Uterus (tissue), 2 donors: ENCODE data around the gene CLK3.

ENCODE experiments used
- POLR2A ChIP-seq, 2 donors: fragments of 450-650 bp; IDR thresholded peaks; one replicate each; pipeline ENCODE4 v1.6.1; 2016; ENCODE audit warnings: antibody characterized with exemption in 2 of 2, mild to moderate bottlenecking in 1 of 2, moderate library complexity in 1 of 2
- TF ChIP-seq, protein P1 (sequence below), 4 experiments: fragments of 200-600 bp in 2 of 4; fragments of 450-650 bp in 2 of 4; sonication (generic) in 2 of 4; IDR thresholded peaks; one replicate each; pipeline ENCODE4 v1.5.1; 2016 to 2019; ENCODE audit warnings: antibody characterized with exemption in 4 of 4, mild to moderate bottlenecking in 2 of 4, moderate library complexity in 1 of 4

DNA sequence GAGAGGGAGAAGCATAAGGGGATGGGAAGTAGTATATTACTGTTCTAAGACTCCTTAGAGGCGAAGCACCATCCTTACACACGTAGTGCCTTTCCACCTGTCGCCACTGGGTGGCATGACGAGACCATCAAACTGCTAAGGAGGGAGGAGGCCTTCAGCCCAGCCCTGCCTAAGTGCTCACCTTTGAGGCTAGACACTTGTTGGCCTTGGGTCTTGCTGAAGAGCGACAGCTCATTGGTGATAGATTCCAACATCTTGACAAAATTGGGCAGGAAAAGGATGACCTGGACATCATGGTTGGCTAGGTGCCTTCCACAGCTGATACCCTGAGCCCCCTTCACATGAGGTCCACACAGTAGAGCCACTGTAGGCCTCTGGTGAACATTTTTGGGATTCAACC lies 19.6 kb downstream of the CLK3 start:
- TF ChIP-seq, protein P1, sequence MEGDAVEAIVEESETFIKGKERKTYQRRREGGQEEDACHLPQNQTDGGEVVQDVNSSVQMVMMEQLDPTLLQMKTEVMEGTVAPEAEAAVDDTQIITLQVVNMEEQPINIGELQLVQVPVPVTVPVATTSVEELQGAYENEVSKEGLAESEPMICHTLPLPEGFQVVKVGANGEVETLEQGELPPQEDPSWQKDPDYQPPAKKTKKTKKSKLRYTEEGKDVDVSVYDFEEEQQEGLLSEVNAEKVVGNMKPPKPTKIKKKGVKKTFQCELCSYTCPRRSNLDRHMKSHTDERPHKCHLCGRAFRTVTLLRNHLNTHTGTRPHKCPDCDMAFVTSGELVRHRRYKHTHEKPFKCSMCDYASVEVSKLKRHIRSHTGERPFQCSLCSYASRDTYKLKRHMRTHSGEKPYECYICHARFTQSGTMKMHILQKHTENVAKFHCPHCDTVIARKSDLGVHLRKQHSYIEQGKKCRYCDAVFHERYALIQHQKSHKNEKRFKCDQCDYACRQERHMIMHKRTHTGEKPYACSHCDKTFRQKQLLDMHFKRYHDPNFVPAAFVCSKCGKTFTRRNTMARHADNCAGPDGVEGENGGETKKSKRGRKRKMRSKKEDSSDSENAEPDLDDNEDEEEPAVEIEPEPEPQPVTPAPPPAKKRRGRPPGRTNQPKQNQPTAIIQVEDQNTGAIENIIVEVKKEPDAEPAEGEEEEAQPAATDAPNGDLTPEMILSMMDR (IDR thresholded peaks at IDR 0.05): peak; percentile 75 to 89 (median 77)
- TF ChIP-seq POLR2A (IDR thresholded peaks at IDR 0.05): no peak
